ENCODE measurements around the gene NFATC1.
A peak's percentile ranks its signal among the peaks of the same experiment; 100 is the strongest.

The NFATC1 gene

GRCh38 chr18:79540161-79540903 is 144.6 kb downstream of the NFATC1 start:
- DNase-seq (ENCODE audit: low spot score) = peak; percentile 80

GRCh38 chr18:79540904-79541282 is 145.2 kb downstream of the NFATC1 start:
- no peak for DNase-seq (ENCODE audit: low spot score)

GRCh38 chr18:79542213-79542612 is 146.5 kb downstream of the NFATC1 start:
- DNase-seq (ENCODE audit: low spot score) = no peak

- peak; percentile 61 for DNase-seq (ENCODE audit: low spot score)
These were observed 147.4 kb downstream of the NFATC1 start for GRCh38 chr18:79542876-79543750.

GRCh38 chr18:79543861-79544385 is 148.2 kb downstream of the NFATC1 start:
- no peak for DNase-seq (ENCODE audit: low spot score)

GRCh38 chr18:79544386-79544963 is 148.7 kb downstream of the NFATC1 start:
- no peak for DNase-seq (ENCODE audit: low spot score)

- DNase-seq (ENCODE audit: low spot score) = no peak
These were observed 149.5 kb downstream of the NFATC1 start for GRCh38 chr18:79545255-79545654.

GRCh38 chr18:79545736-79546171 is 150.0 kb downstream of the NFATC1 start:
- DNase-seq (ENCODE audit: low spot score) = no peak

GRCh38 chr18:79546781-79547272 is 151.1 kb downstream of the NFATC1 start:
- no peak for DNase-seq (ENCODE audit: low spot score)

GRCh38 chr18:79547413-79548076 is 151.8 kb downstream of the NFATC1 start:
- no peak for DNase-seq (ENCODE audit: low spot score)

- DNase-seq (ENCODE audit: low spot score) = no peak
These were observed 152.3 kb downstream of the NFATC1 start for GRCh38 chr18:79548077-79548450.

- no peak for DNase-seq (ENCODE audit: low spot score)
These were observed 152.9 kb downstream of the NFATC1 start for GRCh38 chr18:79548621-79548985.

- no peak for DNase-seq (ENCODE audit: low spot score)
These were observed 153.4 kb downstream of the NFATC1 start for GRCh38 chr18:79548986-79549637.

GRCh38 chr18:79549638-79550000 is 153.9 kb downstream of the NFATC1 start:
- DNase-seq (ENCODE audit: low spot score) = no peak

GRCh38 chr18:79552140-79552631 is 156.5 kb downstream of the NFATC1 start:
- DNase-seq (ENCODE audit: low spot score) = no peak

- DNase-seq (ENCODE audit: low spot score) = no peak
These were observed 157.0 kb downstream of the NFATC1 start for GRCh38 chr18:79552696-79553095.

- no peak for DNase-seq (ENCODE audit: low spot score)
These were observed 157.4 kb downstream of the NFATC1 start for GRCh38 chr18:79553154-79553553.

GRCh38 chr18:79553696-79554095 is 158.0 kb downstream of the NFATC1 start:
- DNase-seq (ENCODE audit: low spot score) = no peak

- no peak for DNase-seq (ENCODE audit: low spot score)
These were observed 158.6 kb downstream of the NFATC1 start for GRCh38 chr18:79554321-79554720.

- DNase-seq (ENCODE audit: low spot score) = no peak
These were observed 159.4 kb downstream of the NFATC1 start for GRCh38 chr18:79554945-79555645.

- DNase-seq (ENCODE audit: low spot score) = no peak
These were observed 160.2 kb downstream of the NFATC1 start for GRCh38 chr18:79555885-79556284.

All from globus pallidus (tissue), 1 donor.